ENCODE measurements around the gene ADGRB3.

ADGRB3 gene

GRCh38 chr6:69383627-69384026 is 748.5 kb downstream of the ADGRB3 start:
- Histone ChIP-seq H3K4me2 (ENCODE audit: low read depth, low read length) (no peak overlapping the region), H3K9me3 (replicated peaks; ENCODE audit: insufficient read depth, low read length) (no peaks in the 10 kb centered on the region), H3F3A (ENCODE audit: insufficient read depth, low read length) (no peaks in the 10 kb centered on the region)

GRCh38 chr6:69386426-69386825 is 751.3 kb downstream of the ADGRB3 start:
- no peaks in the 10 kb centered on the region for H3K79me2 ChIP-seq (ENCODE audit: low read length)
- no peaks in the 10 kb centered on the region; the same call in 1 of the 2 replicates for H3K9me2 ChIP-seq (replicated peaks; ENCODE audit: insufficient read depth, low read length)
- no peak overlapping the region for H3K4me3 ChIP-seq (ENCODE audit: low read length)
- no peak overlapping the region for H3K9ac ChIP-seq (ENCODE audit: low read length)
- H3K27ac ChIP-seq (ENCODE audit: low read length), result no peak overlapping the region
- TF ChIP-seq EZH2 (optimal IDR thresholded peaks at IDR 0.05; ENCODE audit: low read depth, low read length) (no peak), EZH2phosphoT487 (IDR thresholded peaks at IDR 0.05; ENCODE audit: low read length) (no peak), CTCF (IDR thresholded peaks at IDR 0.05; ENCODE audit: low read length) (no peak)
- DNase-seq, result no peak
- no peaks in the 10 kb centered on the region for H3F3A ChIP-seq (ENCODE audit: insufficient read depth, low read length)
- no peaks in the 10 kb centered on the region for H4K20me1 ChIP-seq (ENCODE audit: insufficient read depth, low read length)
- no peaks in the 10 kb centered on the region for H3K27me3 ChIP-seq (replicated peaks; ENCODE audit: insufficient read depth, low read length)
- H3K9me3 ChIP-seq (replicated peaks; ENCODE audit: insufficient read depth, low read length), result no peaks in the 10 kb centered on the region
- no peaks in the 10 kb centered on the region for H3K36me3 ChIP-seq (replicated peaks; ENCODE audit: insufficient read depth, low read length)
- H3K4me1 ChIP-seq (ENCODE audit: low read length), result no peaks in the 10 kb centered on the region
- no peak overlapping the region for H3K4me2 ChIP-seq (ENCODE audit: low read depth, low read length)
- no peak overlapping the region for H2AFZ ChIP-seq (ENCODE audit: low read length)

More at GRCh38 chr6:69383627-69384026, 748.5 kb downstream of the ADGRB3 start:
- Histone ChIP-seq H3K4me1 (ENCODE audit: low read length) (no peaks in the 10 kb centered on the region), H3K9ac (ENCODE audit: low read length) (no peak overlapping the region), H3K9me2 (replicated peaks; ENCODE audit: insufficient read depth, low read length) (no peaks in the 10 kb centered on the region; the same call in 1 of the 2 replicates), H4K20me1 (ENCODE audit: insufficient read depth, low read length) (no peaks in the 10 kb centered on the region), H3K27me3 (replicated peaks; ENCODE audit: insufficient read depth, low read length) (no peaks in the 10 kb centered on the region), H3K36me3 (replicated peaks; ENCODE audit: insufficient read depth, low read length) (no peaks in the 10 kb centered on the region), H3K79me2 (ENCODE audit: low read length) (no peaks in the 10 kb centered on the region), H3K27ac (ENCODE audit: low read length) (no peak overlapping the region), H3K4me3 (ENCODE audit: low read length) (no peak overlapping the region), H2AFZ (ENCODE audit: low read length) (no peak overlapping the region)
- TF ChIP-seq EZH2 (optimal IDR thresholded peaks at IDR 0.05; ENCODE audit: low read depth, low read length) (no peak), CTCF (IDR thresholded peaks at IDR 0.05; ENCODE audit: low read length) (no peak), EZH2phosphoT487 (IDR thresholded peaks at IDR 0.05; ENCODE audit: low read length) (no peak)
- DNase-seq, result no peak

- peak; percentile 13 for DNase-seq
- Histone ChIP-seq H2AFZ (ENCODE audit: low read length) (no peak overlapping the region), H3K9me2 (replicated peaks; ENCODE audit: insufficient read depth, low read length) (no peaks in the 10 kb centered on the region; the same call in 1 of the 2 replicates), H3K4me2 (ENCODE audit: low read depth, low read length) (no peak overlapping the region), H3K36me3 (replicated peaks; ENCODE audit: insufficient read depth, low read length) (no peaks in the 10 kb centered on the region), H3K9ac (ENCODE audit: low read length) (no peak overlapping the region), H3K27ac (ENCODE audit: low read length) (no peak overlapping the region), H3K79me2 (ENCODE audit: low read length) (no peaks in the 10 kb centered on the region), H3K27me3 (replicated peaks; ENCODE audit: insufficient read depth, low read length) (no peaks in the 10 kb centered on the region), H3F3A (ENCODE audit: insufficient read depth, low read length) (no peaks in the 10 kb centered on the region), H3K9me3 (replicated peaks; ENCODE audit: insufficient read depth, low read length) (no peaks in the 10 kb centered on the region), H3K4me1 (ENCODE audit: low read length) (no peaks in the 10 kb centered on the region), H4K20me1 (ENCODE audit: insufficient read depth, low read length) (no peaks in the 10 kb centered on the region), H3K4me3 (ENCODE audit: low read length) (no peak overlapping the region)
- TF ChIP-seq EZH2 (optimal IDR thresholded peaks at IDR 0.05; ENCODE audit: low read depth, low read length) (no peak), CTCF (IDR thresholded peaks at IDR 0.05; ENCODE audit: low read length) (no peak), EZH2phosphoT487 (IDR thresholded peaks at IDR 0.05; ENCODE audit: low read length) (no peak)
These were observed 755.0 kb downstream of the ADGRB3 start for GRCh38 chr6:69390125-69390524.
